HepG2 (cell line): Measurements from ENCODE around the gene ZNF513. TPM values are rescaled to one million over a fixed set of nuclear protein-coding genes. Genes with fewer than 3 reads are reported as not detected.

Experiments
- ATF2 ChIP-seq: sonication (generic); formaldehyde crosslinking; IDR thresholded peaks from 2 replicates; pipeline ENCODE4 v1.4.0; 2020; ENCODE audit warnings: missing genetic modification reagents
- BRCA1 ChIP-seq: sonication (generic); formaldehyde crosslinking; IDR thresholded peaks from 2 replicates; pipeline ENCODE4 v1.4.0; 2020; ENCODE audit warnings: missing genetic modification reagents
- CREB1 ChIP-seq, 2 experiments: fragments of 450-650 bp in 1 of 2; IDR thresholded peaks; 2 replicates each; pipeline ENCODE4 v1.6.1; 2016 to 2017; ENCODE audit warnings: control low read depth in 1 of 2, mild to moderate bottlenecking in 1 of 2, missing compliant biosample characterization in 1 of 2, missing genetic modification characterization in 1 of 2
- HMG20B ChIP-seq: conservative IDR thresholded peaks from 2 replicates; pipeline ENCODE4 v1.6.1; 2016; ENCODE audit warnings: missing genetic modification reagents, missing compliant biosample characterization
- IKZF5 ChIP-seq: IDR thresholded peaks from 2 replicates; pipeline ENCODE4 v1.6.1; 2018; ENCODE audit warnings: missing genetic modification reagents, mild to moderate bottlenecking, missing compliant biosample characterization
- KAT2B ChIP-seq: fragments of 150-350 bp; IDR thresholded peaks from 2 replicates; pipeline ENCODE4 v1.6.1; 2014; ENCODE audit warnings: low read depth, low read length, borderline replicate concordance
- KLF16 ChIP-seq, 2 experiments: sonication (generic) in 1 of 2; formaldehyde crosslinking in 1 of 2; IDR thresholded peaks; 2 replicates each; pipeline versions ENCODE4 v1.6.1 to v1.8.0; 2016 to 2023; ENCODE audit warnings: missing genetic modification reagents in 2 of 2, missing compliant biosample characterization in 1 of 2
- MBNL3 ChIP-seq: fragments of 250-450 bp; sonication (Bioruptor Pico); conservative IDR thresholded peaks from 2 replicates; pipeline ENCODE4 v1.8.0; 2022; ENCODE audit warnings: mild to moderate bottlenecking, inconsistent platforms
- NAIF1 ChIP-seq: sonication (generic); formaldehyde crosslinking; IDR thresholded peaks from 2 replicates; pipeline ENCODE4 v1.5.0; 2020; ENCODE audit warnings: mild to moderate bottlenecking, missing genetic modification reagents, borderline replicate concordance
- NBN ChIP-seq: fragments of 450-650 bp; conservative IDR thresholded peaks from 2 replicates; pipeline ENCODE4 v1.6.1; 2017
- NCOR1 ChIP-seq: fragments of 200-600 bp; sonication (generic); IDR thresholded peaks from 2 replicates; pipeline ENCODE4 v1.7.0; 2017; ENCODE audit warnings: antibody characterized with exemption, low read length, borderline replicate concordance
- NFIC ChIP-seq: IDR thresholded peaks from 2 replicates; pipeline ENCODE4 v1.6.1; 2012; ENCODE audit warnings: mild to moderate bottlenecking, low read length, inconsistent platforms
- PAX8 ChIP-seq: sonication (generic); formaldehyde crosslinking; IDR thresholded peaks from 2 replicates; pipeline ENCODE4 v1.8.0; 2022; ENCODE audit warnings: mild to moderate bottlenecking, missing genetic modification reagents, borderline replicate concordance
- PRMT3 ChIP-seq: sonication (generic); formaldehyde crosslinking; IDR thresholded peaks from 2 replicates; pipeline ENCODE4 v1.8.1; 2022; ENCODE audit warnings: low read depth, mild to moderate bottlenecking, moderate library complexity, missing genetic modification reagents, borderline replicate concordance
- RARG ChIP-seq: sonication (generic); formaldehyde crosslinking; IDR thresholded peaks from 2 replicates; pipeline ENCODE4 v1.4.0; 2020; ENCODE audit warnings: low read depth, mild to moderate bottlenecking, missing genetic modification reagents
- SMAD3 ChIP-seq: sonication (generic); formaldehyde crosslinking; IDR thresholded peaks from 2 replicates; pipeline ENCODE4 v1.4.0; 2020; ENCODE audit warnings: missing genetic modification reagents
- ZBTB7A ChIP-seq: sonication (generic); formaldehyde crosslinking; IDR thresholded peaks from 2 replicates; pipeline ENCODE4 v1.8.0; 2022; ENCODE audit warnings: mild to moderate bottlenecking, missing genetic modification reagents
- ZNF224 ChIP-seq: sonication (generic); formaldehyde crosslinking; IDR thresholded peaks from 2 replicates; pipeline ENCODE4 v1.5.0; 2020; ENCODE audit warnings: mild to moderate bottlenecking, missing genetic modification reagents
- ZNF234 ChIP-seq: sonication (generic); formaldehyde crosslinking; conservative IDR thresholded peaks from 2 replicates; pipeline ENCODE4 v1.5.1; 2020; ENCODE audit warnings: mild to moderate bottlenecking, missing genetic modification reagents
- ZNF281 ChIP-seq: sonication (generic); formaldehyde crosslinking; IDR thresholded peaks from 2 replicates; pipeline ENCODE4 v1.4.0; 2020; ENCODE audit warnings: missing genetic modification reagents, borderline replicate concordance
- ZSCAN30 ChIP-seq: sonication (generic); formaldehyde crosslinking; IDR thresholded peaks from 2 replicates; pipeline ENCODE4 v1.5.0; 2020; ENCODE audit warnings: mild to moderate bottlenecking, missing genetic modification reagents
- polyA plus RNA-seq, 8 experiments: library from polyadenylated mRNA; depleted of rRNA in 3 of 8; stranded (reverse) in 7 of 8; unstranded in 1 of 8; fragments of >200 nt; fragmentation: Illumina TruSeq in 4 of 8; extraction: Trizol in 4 of 8; gene quantifications; 2 replicates each; pipeline versions ENCODE4 v1.2.1 to v1.2.3, GENCODE V29; 2011 to 2016; ENCODE audit warnings: low read depth in 4 of 8, missing spikeins in 1 of 8, mixed read lengths in 1 of 8; ENCODE audit not compliant: insufficient read depth in 1 of 8
- total RNA-seq, 5 experiments: library from RNA; depleted of rRNA; stranded (reverse); fragments of >200 nt; fragmentation: Illumina TruSeq; extraction: Trizol; gene quantifications; 2 replicates each; pipeline ENCODE4 v1.2.3, GENCODE V29; 2016; ENCODE audit warnings: low read depth in 1 of 5
- TF ChIP-seq, protein P1 (sequence below): sonication (generic); formaldehyde crosslinking; IDR thresholded peaks from 2 replicates; pipeline ENCODE4 v1.4.0; 2020; ENCODE audit warnings: missing genetic modification reagents

The ZNF513 gene
- total and polyA plus RNA-seq, 2 of the 13 experiments (the other 11 are each of a cell fraction or from before 2014, with no cell fraction given) = 4.9 to 6.3 TPM

DNA sequence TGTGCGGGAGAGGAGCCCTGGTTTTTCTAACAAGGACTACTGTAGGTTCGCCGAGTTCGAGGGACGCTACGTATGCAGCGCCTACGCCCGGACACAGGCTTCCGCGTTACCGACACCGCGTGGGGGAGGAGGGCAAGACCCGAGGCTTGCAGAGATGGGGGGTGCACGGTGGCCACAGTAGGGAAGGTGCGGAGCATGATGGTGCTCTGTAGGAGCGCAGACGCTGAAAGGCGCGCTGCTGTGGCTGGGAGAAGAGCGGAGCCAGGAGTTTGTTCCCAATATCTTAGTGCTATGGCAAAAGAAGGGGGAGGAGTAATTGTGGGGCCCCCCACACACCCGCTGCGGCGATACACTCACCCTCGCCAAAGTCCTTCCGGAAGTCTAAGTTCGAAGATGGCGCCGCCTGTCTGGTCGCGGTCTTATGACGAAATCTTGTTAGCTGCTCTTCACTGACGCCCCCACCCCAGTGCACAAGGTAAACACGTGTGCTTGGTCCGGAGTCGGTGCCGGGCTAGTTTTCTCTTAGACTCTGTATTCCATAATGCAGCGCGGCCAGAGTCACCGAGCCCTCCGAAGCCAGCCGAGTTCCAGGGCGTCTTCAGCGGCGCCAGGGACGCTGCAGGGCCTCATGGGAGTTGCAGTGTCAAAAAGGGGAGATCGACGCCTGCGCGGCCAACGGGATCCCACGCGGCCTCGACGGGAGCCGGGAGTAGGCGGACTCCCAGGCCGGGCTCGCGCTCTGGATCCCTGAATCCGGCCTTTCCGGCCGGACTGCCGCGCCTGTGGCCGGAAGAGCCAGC is 24.0 kb downstream of the ZNF513 start, which contains the start of gene GTF3C2 (continued):
- TF ChIP-seq ZNF281 (CRISPR knock-in tag) (peak; percentile 86), KLF16 (CRISPR knock-in tag; IDR thresholded peaks at IDR 0.05) (peak in 1 of 2 experiments; percentile 91; a peak in 2 of 4 replicates), ZNF224 (CRISPR knock-in tag) (no peak; the same call in 1 of the 2 replicates), KAT2B (no peak), CREB1 (IDR thresholded peaks at IDR 0.05) (peak; percentile 98), CREB1 (CRISPR knock-in tag; IDR thresholded peaks at IDR 0.05) (peak; percentile 99), HMG20B (CRISPR knock-in tag) (0 out of 2 replicates have a peak, but pooled peaks have one; percentile 22), ATF2 (peak; percentile 76), SMAD3 (peak; percentile 87), ZSCAN30 (CRISPR knock-in tag) (no peak), NFIC (peak; percentile 55; the same call in 1 of the 2 replicates), NAIF1 (CRISPR knock-in tag) (peak; percentile 100), PAX8 (CRISPR knock-in tag) (peak; percentile 99), ZBTB7A (CRISPR knock-in tag) (peak; percentile 51; the same call in 1 of the 2 replicates), MBNL3 (CRISPR knock-in tag) (no peak), IKZF5 (CRISPR knock-in tag) (peak; percentile 43; the same call in 1 of the 2 replicates), NCOR1 (peak; percentile 70; the same call in 1 of the 2 replicates), RARG (CRISPR knock-in tag) (no peak), PRMT3 (CRISPR knock-in tag) (peak; percentile 55; the same call in 1 of the 2 replicates), BRCA1 (no peak), NBN (no peak), ZNF234 (CRISPR knock-in tag) (0 out of 2 replicates have a peak, but pooled peaks have one; percentile 5)
- TF ChIP-seq, protein P1, sequence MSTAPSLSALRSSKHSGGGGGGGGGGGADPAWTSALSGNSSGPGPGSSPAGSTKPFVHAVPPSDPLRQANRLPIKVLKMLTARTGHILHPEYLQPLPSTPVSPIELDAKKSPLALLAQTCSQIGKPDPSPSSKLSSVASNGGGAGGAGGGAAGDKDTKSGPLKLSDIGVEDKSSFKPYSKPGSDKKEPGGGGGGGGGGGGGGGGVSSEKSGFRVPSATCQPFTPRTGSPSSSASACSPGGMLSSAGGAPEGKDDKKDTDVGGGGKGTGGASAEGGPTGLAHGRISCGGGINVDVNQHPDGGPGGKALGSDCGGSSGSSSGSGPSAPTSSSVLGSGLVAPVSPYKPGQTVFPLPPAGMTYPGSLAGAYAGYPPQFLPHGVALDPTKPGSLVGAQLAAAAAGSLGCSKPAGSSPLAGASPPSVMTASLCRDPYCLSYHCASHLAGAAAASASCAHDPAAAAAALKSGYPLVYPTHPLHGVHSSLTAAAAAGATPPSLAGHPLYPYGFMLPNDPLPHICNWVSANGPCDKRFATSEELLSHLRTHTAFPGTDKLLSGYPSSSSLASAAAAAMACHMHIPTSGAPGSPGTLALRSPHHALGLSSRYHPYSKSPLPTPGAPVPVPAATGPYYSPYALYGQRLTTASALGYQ (CRISPR knock-in tag) = peak; percentile 74
